Endodermal cell (in vitro differentiated cells): ENCODE results near the gene STATH. TPM values are rescaled to one million over a fixed set of nuclear protein-coding genes. Genes with fewer than 3 reads are reported as not detected.

Source experiments
- DNase-seq: peaks from one replicate; pipeline ENCODE4 v3.0.0-alpha.2; 2017
- H3K27ac ChIP-seq: 2 replicates; pipeline ENCODE4 v1.5.1; 2013; ENCODE audit warnings: mild to moderate bottlenecking, low read depth, low read length, moderate library complexity
- H3K27me3 ChIP-seq: 2 replicates; pipeline ENCODE4 v1.6.1; 2013; ENCODE audit warnings: mild to moderate bottlenecking, low read length, moderate library complexity; ENCODE audit not compliant: insufficient read depth, control insufficient read depth, poor library complexity, severe bottlenecking
- H3K36me3 ChIP-seq: 2 replicates; pipeline ENCODE4 v1.7.0; 2013; ENCODE audit warnings: mild to moderate bottlenecking, low read length, moderate library complexity; ENCODE audit not compliant: control insufficient read depth, insufficient read depth
- H3K4me1 ChIP-seq: one replicate; pipeline ENCODE4 v1.7.0; 2013; ENCODE audit warnings: low read length; ENCODE audit not compliant: control insufficient read depth, insufficient read depth
- H3K4me3 ChIP-seq: 2 replicates; pipeline ENCODE4 v1.5.1; 2013; ENCODE audit warnings: mild to moderate bottlenecking, low read length, moderate library complexity
- H3K9ac ChIP-seq: 2 replicates; pipeline ENCODE4 v1.6.1; 2013; ENCODE audit warnings: mild to moderate bottlenecking, low read length, moderate library complexity; ENCODE audit not compliant: poor library complexity, severe bottlenecking; ENCODE audit errors: extremely low read depth
- H3K9me3 ChIP-seq: 2 replicates; pipeline ENCODE4 v1.6.1; 2013; ENCODE audit warnings: mild to moderate bottlenecking, low read length, moderate library complexity; ENCODE audit not compliant: control insufficient read depth
- H3K27ac Mint-ChIP-seq: 2 replicates; pipeline ENCODE4 v1.8.0; 2020; ENCODE audit warnings: mixed read lengths
- H3K27me3 Mint-ChIP-seq: 2 replicates; pipeline ENCODE4 v1.8.0; 2021; ENCODE audit warnings: mild to moderate bottlenecking, mixed read lengths; ENCODE audit not compliant: insufficient read depth
- H3K36me3 Mint-ChIP-seq: 2 replicates; pipeline ENCODE4 v1.8.0; 2020; ENCODE audit warnings: low read depth, mixed read lengths
- H3K4me1 Mint-ChIP-seq: 2 replicates; pipeline ENCODE4 v1.8.0; 2020; ENCODE audit warnings: mixed read lengths
- H3K4me3 Mint-ChIP-seq: 2 replicates; pipeline ENCODE4 v1.8.0; 2020; ENCODE audit warnings: mild to moderate bottlenecking, moderate library complexity, mixed read lengths
- H3K9me3 Mint-ChIP-seq: 2 replicates; pipeline ENCODE4 v1.8.0; 2020; ENCODE audit warnings: mild to moderate bottlenecking, mixed read lengths
- CTCF ChIP-seq: fragments of 200-600 bp; sonication (generic); conservative IDR thresholded peaks from 2 replicates; pipeline ENCODE4 v1.5.0; 2021; ENCODE audit warnings: antibody characterized with exemption, mild to moderate bottlenecking
- WGBS, 2 experiments: methylation state at CpG; one replicate each; pipeline versions ENCODE4 v1.1.5 to v1.1.7; 2013; ENCODE audit warnings: missing lambda C conversion rate in 2 of 2, mixed read lengths in 1 of 2; ENCODE audit not compliant: insufficient coverage in 1 of 2, insufficient read length in 1 of 2; 5-methylcytosine and 5-hydroxymethylcytosine counted together
- total RNA-seq, 2 donors: library from RNA; stranded (reverse); fragmentation: NEBNext Ultra II Directional in 1 of 2; extraction: Animal tissue kit (Norgen Biotek cat#: 25700) in 1 of 2; gene quantifications; 2 replicates in 1 of 2; 3 replicates in 1 of 2; pipeline ENCODE4 v1.2.1, GENCODE V29; 2021

STATH gene
- total RNA-seq, 2 donors from 2014 or later, result not detected

- WGBS, 2 experiments, result 87 to 100% methylated on average over 1 to 4 of the region's 4 CpGs
These were observed 4.8 kb upstream of the STATH start for GRCh38 chr4:69991016-69991415.

GRCh38 chr4:69994782-69995181 lies 984 bp upstream of the STATH start:
- Histone ChIP-seq H3K9ac (no peak overlapping the region), H3K27ac (no peak overlapping the region), H3K9me3 (no peaks in the 10 kb centered on the region), H3K27me3 (no peaks in the 10 kb centered on the region), H3K36me3 (no peaks in the 10 kb centered on the region), H3K4me1 (no peaks in the 10 kb centered on the region), H3K4me3 (no peak overlapping the region)
- Mint-ChIP-seq H3K4me1 (peaks cover 14% of the 10 kb centered on the region), H3K36me3 (no peaks in the 10 kb centered on the region), H3K27ac (no peak overlapping the region), H3K27me3 (no peaks in the 10 kb centered on the region), H3K4me3 (no peak overlapping the region), H3K9me3 (no peaks in the 10 kb centered on the region)
- 77 to 94% methylated on average over 2 to 4 of the region's 5 CpGs for WGBS, 2 experiments
- TF ChIP-seq CTCF, result no peak
- DNase-seq, result no peak

More at GRCh38 chr4:69991016-69991415, 4.8 kb upstream of the STATH start:
- Mint-ChIP-seq H3K27ac (no peak overlapping the region), H3K27me3 (no peaks in the 10 kb centered on the region), H3K9me3 (no peaks in the 10 kb centered on the region), H3K4me1 (peaks cover 8% of the 10 kb centered on the region), H3K4me3 (no peak overlapping the region), H3K36me3 (no peaks in the 10 kb centered on the region)
- H3K9me3 ChIP-seq, result no peaks in the 10 kb centered on the region
- H3K4me3 ChIP-seq, result no peak overlapping the region
- H3K27me3 ChIP-seq, result no peaks in the 10 kb centered on the region
- DNase-seq, result no peak
- H3K27ac ChIP-seq, result no peak overlapping the region
- no peak overlapping the region for H3K9ac ChIP-seq
- H3K36me3 ChIP-seq, result no peaks in the 10 kb centered on the region
- no peak for TF ChIP-seq CTCF
- no peaks in the 10 kb centered on the region for H3K4me1 ChIP-seq

- Mint-ChIP-seq H3K4me3 (no peak overlapping the region), H3K36me3 (no peaks in the 10 kb centered on the region)
- no peak overlapping the region for H3K9ac ChIP-seq
These were observed 3.7 kb downstream of the STATH start for GRCh38 chr4:69999420-69999819.

More at GRCh38 chr4:69999420-69999819, 3.7 kb downstream of the STATH start:
- Mint-ChIP-seq H3K27ac (no peak overlapping the region), H3K27me3 (no peaks in the 10 kb centered on the region), H3K4me1 (peaks cover 6% of the 10 kb centered on the region), H3K9me3 (no peaks in the 10 kb centered on the region)
- DNase-seq, result no peak
- no peak overlapping the region for H3K27ac ChIP-seq
- no peak for TF ChIP-seq CTCF
- H3K4me3 ChIP-seq, result no peak overlapping the region
- 93 to 100% methylated on average over 1 to 3 of the region's 3 CpGs for WGBS, 2 experiments
- no peaks in the 10 kb centered on the region for H3K4me1 ChIP-seq
- H3K9me3 ChIP-seq, result no peaks in the 10 kb centered on the region
- H3K36me3 ChIP-seq, result no peaks in the 10 kb centered on the region
- H3K27me3 ChIP-seq, result no peaks in the 10 kb centered on the region
